Measurements from ENCODE around the gene SLC30A2.

DNA sequence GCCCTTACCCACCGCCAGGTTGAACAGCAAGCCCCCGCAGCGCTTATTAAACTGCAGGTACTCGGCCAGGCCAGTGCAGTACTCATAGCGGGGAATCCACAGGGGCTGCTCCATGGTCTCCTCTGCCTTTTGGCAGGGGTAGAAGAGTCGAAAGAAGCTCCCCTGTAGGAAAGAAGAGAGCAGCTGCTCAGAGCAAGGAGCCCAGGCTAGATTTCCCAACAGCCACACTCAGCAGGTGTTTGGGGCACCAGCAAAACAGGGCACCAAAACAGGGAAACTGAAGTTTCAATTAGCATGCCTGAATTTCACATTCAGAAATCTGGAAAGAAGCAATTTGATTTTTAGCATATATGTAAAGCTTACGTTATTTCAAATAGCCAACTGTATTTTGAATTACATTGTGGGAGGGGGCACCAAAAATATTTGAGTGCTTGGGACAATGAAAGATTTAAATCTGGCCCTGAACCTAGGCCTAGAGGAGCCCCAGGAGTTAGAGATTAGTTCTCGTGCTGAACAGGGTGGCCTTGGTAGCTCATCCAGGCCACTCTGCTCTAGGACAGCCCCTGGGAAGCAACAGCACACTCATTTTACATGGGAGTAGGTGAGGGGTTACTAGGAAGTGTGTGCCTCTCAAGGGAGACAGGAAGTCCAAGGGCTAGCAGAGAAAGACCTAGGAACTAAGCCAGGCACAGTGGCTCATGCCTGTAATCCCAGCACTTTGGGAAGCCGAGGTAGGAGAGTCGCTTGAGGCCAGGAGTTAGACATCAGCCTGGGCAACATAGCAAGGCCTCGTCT, 56.3 kb downstream of the SLC30A2 start:
- TF ChIP-seq, protein P1, sequence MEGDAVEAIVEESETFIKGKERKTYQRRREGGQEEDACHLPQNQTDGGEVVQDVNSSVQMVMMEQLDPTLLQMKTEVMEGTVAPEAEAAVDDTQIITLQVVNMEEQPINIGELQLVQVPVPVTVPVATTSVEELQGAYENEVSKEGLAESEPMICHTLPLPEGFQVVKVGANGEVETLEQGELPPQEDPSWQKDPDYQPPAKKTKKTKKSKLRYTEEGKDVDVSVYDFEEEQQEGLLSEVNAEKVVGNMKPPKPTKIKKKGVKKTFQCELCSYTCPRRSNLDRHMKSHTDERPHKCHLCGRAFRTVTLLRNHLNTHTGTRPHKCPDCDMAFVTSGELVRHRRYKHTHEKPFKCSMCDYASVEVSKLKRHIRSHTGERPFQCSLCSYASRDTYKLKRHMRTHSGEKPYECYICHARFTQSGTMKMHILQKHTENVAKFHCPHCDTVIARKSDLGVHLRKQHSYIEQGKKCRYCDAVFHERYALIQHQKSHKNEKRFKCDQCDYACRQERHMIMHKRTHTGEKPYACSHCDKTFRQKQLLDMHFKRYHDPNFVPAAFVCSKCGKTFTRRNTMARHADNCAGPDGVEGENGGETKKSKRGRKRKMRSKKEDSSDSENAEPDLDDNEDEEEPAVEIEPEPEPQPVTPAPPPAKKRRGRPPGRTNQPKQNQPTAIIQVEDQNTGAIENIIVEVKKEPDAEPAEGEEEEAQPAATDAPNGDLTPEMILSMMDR (IDR thresholded peaks at IDR 0.05): no peak
- TF ChIP-seq POLR2A (IDR thresholded peaks at IDR 0.05): no peak

Measured in heart left ventricle (tissue), 13 donors.